ENCODE results near the gene SLC6A9. TPM values are rescaled to one million over a fixed set of nuclear protein-coding genes. Genes with fewer than 3 reads are reported as not detected.

The SLC6A9 gene
- total and polyA plus RNA-seq, 2 experiments from 2014 or later: 13.5 to 25.3 TPM

DNA sequence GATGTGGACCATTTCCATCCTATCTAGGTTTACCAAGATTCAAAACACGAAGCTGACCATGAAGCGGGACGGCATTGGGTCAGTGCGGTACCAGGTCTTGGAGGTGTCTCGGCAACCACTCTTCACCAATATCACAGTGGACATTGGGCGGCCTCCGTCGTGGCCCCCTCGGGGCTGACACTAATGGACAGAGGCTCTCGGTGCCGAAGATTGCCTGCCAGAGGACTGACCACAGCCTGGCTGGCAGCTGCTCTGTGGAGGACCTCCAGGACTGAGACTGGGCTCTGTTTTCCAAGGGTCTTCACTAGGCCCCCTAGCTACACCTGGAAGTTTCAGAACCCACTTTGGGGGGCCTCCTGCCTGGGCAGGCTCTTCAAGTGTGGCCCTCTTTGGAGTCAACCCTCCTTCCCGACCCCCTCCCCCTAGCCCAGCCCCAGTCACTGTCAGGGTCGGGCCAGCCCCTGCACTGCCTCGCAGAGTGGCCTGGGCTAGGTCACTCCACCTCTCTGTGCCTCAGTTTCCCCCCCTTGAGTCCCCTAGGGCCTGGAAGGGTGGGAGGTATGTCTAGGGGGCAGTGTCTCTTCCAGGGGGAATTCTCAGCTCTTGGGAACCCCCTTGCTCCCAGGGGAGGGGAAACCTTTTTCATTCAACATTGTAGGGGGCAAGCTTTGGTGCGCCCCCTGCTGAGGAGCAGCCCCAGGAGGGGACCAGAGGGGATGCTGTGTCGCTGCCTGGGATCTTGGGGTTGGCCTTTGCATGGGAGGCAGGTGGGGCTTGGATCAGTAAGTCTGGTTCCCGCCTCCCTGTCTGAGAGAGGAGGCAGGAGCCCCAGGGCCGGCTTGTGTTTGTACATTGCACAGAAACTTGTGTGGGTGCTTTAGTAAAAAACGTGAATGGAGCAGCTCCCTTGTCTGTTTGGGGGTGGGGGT lies 40.7 kb downstream of the SLC6A9 start:
- Histone ChIP-seq H3K79me2 (peaks cover 5% of the 10 kb centered on the region), H4K20me1 (ENCODE audit: insufficient read depth, poor library complexity, severe bottlenecking) (no peaks in the 10 kb centered on the region), H3K9me3 (ENCODE audit: low read depth) (no peaks in the 10 kb centered on the region), H3K36me3 (replicated peaks; ENCODE audit: insufficient read depth, low read depth) (no peaks in the 10 kb centered on the region), H3K4me3 (peak overlapping the region; percentile 23), H2AFZ (peak overlapping the region; percentile 32), H3K4me1 (ENCODE audit: insufficient read depth) (peaks cover 17% of the 10 kb centered on the region), H3K27me3 (no peaks in the 10 kb centered on the region), H3K9me2 (replicated peaks; ENCODE audit: insufficient read depth) (no peaks in the 10 kb centered on the region), H3K27ac (peak overlapping the region; percentile 80), H3K4me2 (peak overlapping the region; percentile 83)
- TF ChIP-seq EZH2 (IDR thresholded peaks at IDR 0.05; ENCODE audit: borderline replicate concordance): no peak
- no peak for DNase-seq (ENCODE audit: low spot score)
- WGBS (ENCODE audit: low lambda C conversion rate, missing lambda C conversion rate): 76% methylated on average over 19 of the region's 19 CpGs

DNA sequence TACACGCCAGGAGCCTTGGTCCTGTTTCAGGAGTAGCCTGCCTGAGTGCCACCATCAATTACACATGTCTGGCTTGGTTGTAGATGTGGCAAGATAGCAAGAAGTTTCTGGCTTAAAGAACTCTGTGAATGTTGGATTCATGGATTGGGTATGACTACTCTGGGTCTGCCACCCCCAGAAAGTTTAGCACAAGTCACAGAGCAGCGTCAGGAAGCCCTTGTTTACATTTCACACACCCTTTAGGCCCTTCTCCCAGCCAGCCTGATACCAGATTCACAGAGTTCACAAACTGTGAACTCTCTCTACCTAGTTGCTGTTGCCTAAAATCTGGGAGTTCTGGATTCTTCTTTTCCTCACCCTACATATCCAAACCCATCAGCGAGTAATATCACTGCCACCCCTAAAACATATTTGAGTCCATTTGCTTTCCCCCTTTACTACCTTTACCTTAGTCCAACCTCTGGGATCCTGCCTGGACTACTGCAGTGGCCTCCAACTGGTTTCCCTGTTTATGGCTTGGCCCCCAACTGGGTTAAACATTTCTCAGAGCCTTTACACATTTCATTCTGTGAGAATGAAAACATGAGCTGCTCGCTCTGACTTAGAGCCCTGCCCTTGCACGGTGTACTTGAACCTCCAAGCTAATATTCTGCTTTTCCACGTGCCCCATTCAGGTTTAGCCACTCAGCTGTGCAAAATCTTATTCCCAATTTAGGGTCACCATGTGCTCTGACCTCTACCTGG lies 43.9 kb downstream of the SLC6A9 start:
- Histone ChIP-seq H3K9me2 (replicated peaks; ENCODE audit: insufficient read depth) (no peaks in the 10 kb centered on the region), H3K9me3 (ENCODE audit: low read depth) (no peaks in the 10 kb centered on the region), H3K27ac (peak overlapping the region; percentile 89), H3K27me3 (no peaks in the 10 kb centered on the region), H2AFZ (no peak overlapping the region), H3K4me1 (ENCODE audit: insufficient read depth) (peaks cover 14% of the 10 kb centered on the region), H3K4me2 (peak overlapping the region; percentile 47), H3K4me3 (no peak overlapping the region), H4K20me1 (ENCODE audit: insufficient read depth, poor library complexity, severe bottlenecking) (no peaks in the 10 kb centered on the region), H3K79me2 (no peaks in the 10 kb centered on the region), H3K36me3 (replicated peaks; ENCODE audit: insufficient read depth, low read depth) (no peaks in the 10 kb centered on the region)
- TF ChIP-seq EZH2phosphoT487 (IDR thresholded peaks at IDR 0.05; ENCODE audit: low read depth, severe bottlenecking, unreplicated experiment): no peak
- TF ChIP-seq EZH2 (IDR thresholded peaks at IDR 0.05; ENCODE audit: borderline replicate concordance): no peak
- TF ChIP-seq, protein P1, sequence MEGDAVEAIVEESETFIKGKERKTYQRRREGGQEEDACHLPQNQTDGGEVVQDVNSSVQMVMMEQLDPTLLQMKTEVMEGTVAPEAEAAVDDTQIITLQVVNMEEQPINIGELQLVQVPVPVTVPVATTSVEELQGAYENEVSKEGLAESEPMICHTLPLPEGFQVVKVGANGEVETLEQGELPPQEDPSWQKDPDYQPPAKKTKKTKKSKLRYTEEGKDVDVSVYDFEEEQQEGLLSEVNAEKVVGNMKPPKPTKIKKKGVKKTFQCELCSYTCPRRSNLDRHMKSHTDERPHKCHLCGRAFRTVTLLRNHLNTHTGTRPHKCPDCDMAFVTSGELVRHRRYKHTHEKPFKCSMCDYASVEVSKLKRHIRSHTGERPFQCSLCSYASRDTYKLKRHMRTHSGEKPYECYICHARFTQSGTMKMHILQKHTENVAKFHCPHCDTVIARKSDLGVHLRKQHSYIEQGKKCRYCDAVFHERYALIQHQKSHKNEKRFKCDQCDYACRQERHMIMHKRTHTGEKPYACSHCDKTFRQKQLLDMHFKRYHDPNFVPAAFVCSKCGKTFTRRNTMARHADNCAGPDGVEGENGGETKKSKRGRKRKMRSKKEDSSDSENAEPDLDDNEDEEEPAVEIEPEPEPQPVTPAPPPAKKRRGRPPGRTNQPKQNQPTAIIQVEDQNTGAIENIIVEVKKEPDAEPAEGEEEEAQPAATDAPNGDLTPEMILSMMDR (IDR thresholded peaks at IDR 0.05; ENCODE audit: poor library complexity): no peak
- WGBS (ENCODE audit: low lambda C conversion rate, missing lambda C conversion rate): 61% methylated on average over 6 of the region's 6 CpGs
- peak; percentile 54 for DNase-seq (ENCODE audit: low spot score)

DNA sequence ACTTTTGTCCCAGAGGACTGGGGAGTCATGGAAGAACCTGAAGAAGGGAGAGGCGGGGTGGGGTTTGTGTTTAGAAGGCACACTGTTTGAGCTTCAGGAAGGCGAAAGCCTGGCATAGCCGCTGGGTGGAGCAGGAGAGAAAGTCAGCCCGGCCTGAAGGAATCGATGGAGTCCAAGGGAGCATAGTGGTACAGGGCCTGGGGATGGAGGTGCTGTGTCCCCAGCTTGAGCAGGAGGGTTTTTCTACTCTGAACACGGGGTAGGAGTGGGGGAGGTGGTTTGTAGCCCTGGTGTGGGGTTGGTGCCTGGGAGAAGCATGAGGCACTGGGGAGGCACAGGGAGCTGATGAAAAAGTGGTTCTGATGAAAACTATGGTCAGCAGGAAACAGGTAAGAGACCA lies 44.5 kb downstream of the SLC6A9 start:
- Histone ChIP-seq H3K9me3 (ENCODE audit: low read depth) (no peaks in the 10 kb centered on the region), H3K4me2 (peak overlapping the region; percentile 47), H4K20me1 (ENCODE audit: insufficient read depth, poor library complexity, severe bottlenecking) (no peaks in the 10 kb centered on the region), H3K4me1 (ENCODE audit: insufficient read depth) (peaks cover 14% of the 10 kb centered on the region), H3K27ac (peak overlapping the region; percentile 89), H3K36me3 (replicated peaks; ENCODE audit: insufficient read depth, low read depth) (no peaks in the 10 kb centered on the region), H2AFZ (no peak overlapping the region), H3K27me3 (no peaks in the 10 kb centered on the region), H3K79me2 (peaks cover under 1% of the 10 kb centered on the region), H3K9me2 (replicated peaks; ENCODE audit: insufficient read depth) (no peaks in the 10 kb centered on the region), H3K4me3 (no peak overlapping the region)
- 74% methylated on average over 6 of the region's 6 CpGs for WGBS (ENCODE audit: low lambda C conversion rate, missing lambda C conversion rate)
- no peak for DNase-seq (ENCODE audit: low spot score)
- TF ChIP-seq, protein P1 (IDR thresholded peaks at IDR 0.05; ENCODE audit: poor library complexity): no peak
- TF ChIP-seq EZH2phosphoT487 (IDR thresholded peaks at IDR 0.05; ENCODE audit: low read depth, severe bottlenecking, unreplicated experiment) (no peak), EZH2 (IDR thresholded peaks at IDR 0.05; ENCODE audit: borderline replicate concordance) (no peak)

Measured in hepatocyte (in vitro differentiated cells).